Measurements from ENCODE around the gene IL6.
"Not testable (repeated sequence)": the region's sequence is repeated elsewhere in the genome, so short reads cannot be mapped to it uniquely, and the experiment has no call there.

IL6 gene

DNA sequence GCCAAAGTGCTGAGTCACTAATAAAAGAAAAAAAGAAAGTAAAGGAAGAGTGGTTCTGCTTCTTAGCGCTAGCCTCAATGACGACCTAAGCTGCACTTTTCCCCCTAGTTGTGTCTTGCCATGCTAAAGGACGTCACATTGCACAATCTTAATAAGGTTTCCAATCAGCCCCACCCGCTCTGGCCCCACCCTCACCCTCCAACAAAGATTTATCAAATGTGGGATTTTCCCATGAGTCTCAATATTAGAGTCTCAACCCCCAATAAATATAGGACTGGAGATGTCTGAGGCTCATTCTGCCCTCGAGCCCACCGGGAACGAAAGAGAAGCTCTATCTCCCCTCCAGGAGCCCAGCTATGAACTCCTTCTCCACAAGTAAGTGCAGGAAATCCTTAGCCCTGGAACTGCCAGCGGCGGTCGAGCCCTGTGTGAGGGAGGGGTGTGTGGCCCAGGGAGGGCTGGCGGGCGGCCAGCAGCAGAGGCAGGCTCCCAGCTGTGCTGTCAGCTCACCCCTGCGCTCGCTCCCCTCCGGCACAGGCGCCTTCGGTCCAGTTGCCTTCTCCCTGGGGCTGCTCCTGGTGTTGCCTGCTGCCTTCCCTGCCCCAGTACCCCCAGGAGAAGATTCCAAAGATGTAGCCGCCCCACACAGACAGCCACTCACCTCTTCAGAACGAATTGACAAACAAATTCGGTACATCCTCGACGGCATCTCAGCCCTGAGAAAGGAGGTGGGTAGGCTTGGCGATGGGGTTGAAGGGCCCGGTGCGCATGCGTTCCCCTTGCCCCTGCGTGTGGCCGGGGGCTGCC is at the start of gene IL6:
Gene IL6, plus strand, starts transcription at position 294 of the 807 bp plus-strand sequence. Its CDS starts 63 bp downstream, at position 357.
- no peak for DNase-seq

DNA sequence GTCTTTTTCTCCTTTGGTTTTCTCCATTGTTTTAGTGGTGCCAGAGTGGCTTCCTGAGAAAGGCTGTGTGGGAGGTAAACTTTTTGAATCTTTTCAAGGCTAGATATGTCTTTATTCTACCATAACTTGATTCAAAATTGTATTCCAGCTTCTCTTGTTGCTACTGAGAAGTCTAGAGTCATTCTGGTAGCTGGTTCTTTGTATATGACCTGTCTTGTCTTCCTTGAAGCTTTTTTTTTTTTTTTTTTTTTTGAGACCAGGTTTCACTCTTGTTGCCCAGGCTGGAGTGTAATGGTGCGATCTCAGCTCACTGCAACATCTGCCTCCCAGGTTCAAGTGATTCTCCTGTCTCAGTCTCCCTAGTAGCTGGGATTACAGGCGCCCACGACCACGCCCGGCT is 49.7 kb upstream of the IL6 start:
- not testable (repeated sequence) for DNase-seq

DNA sequence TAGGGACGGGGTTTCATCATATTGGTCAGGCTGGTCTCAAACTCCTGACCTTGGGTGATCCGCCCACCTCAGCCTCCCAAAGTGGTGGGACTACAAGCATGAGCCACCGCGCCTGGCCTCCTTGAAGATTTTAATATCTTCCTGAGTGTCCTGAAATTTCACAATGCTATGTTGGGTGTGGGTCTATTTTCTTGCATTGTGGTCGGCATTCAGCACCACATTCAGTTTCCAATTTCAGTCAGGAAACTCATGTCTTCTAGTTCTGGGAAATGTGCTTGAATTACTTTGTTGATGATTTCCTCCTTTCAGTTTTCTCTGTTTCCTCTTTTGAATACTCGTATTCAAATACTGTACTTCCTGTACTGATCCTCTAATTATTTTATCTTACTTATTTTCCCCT is 49.3 kb upstream of the IL6 start:
- DNase-seq = no peak

DNA sequence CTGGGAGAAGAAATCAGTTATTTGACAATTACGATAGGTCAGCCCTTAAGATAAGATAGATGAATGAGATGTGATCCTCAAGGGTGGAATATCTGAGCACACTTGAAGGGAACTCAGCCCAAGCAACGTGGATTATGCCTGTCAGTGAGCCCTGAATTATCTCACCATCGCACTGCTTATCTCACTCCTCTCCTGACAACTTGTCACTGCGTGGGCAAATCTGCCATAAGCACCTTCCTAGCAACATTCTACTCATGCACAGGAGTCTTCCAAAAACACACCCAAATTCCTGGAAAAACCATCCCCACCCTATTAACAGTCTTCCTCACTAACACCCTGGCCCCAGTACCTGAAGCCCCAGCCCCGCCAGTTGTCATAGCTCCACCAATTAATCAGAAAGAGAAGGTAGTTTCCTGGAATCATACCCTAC is 46.5 kb upstream of the IL6 start:
- no peak for DNase-seq

DNA sequence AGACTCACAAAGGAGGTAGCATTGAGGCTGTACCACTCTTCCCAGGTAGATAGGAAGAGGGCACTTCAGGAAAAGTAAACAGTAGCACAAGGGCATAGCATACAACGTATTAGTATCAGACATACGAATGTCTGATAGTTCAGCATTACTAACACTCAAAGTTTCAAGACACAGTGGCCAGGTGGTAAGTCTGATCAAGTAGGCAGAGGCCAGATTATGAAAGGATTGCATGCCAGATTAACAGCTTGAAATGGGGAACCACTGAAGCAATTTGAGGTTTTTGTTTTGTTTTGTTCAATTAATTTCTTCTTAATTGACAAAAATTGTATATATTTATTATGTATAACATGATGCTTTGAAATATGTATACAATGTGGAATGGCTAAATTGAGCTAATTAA is 45.7 kb upstream of the IL6 start:
- DNase-seq = no peak

DNA sequence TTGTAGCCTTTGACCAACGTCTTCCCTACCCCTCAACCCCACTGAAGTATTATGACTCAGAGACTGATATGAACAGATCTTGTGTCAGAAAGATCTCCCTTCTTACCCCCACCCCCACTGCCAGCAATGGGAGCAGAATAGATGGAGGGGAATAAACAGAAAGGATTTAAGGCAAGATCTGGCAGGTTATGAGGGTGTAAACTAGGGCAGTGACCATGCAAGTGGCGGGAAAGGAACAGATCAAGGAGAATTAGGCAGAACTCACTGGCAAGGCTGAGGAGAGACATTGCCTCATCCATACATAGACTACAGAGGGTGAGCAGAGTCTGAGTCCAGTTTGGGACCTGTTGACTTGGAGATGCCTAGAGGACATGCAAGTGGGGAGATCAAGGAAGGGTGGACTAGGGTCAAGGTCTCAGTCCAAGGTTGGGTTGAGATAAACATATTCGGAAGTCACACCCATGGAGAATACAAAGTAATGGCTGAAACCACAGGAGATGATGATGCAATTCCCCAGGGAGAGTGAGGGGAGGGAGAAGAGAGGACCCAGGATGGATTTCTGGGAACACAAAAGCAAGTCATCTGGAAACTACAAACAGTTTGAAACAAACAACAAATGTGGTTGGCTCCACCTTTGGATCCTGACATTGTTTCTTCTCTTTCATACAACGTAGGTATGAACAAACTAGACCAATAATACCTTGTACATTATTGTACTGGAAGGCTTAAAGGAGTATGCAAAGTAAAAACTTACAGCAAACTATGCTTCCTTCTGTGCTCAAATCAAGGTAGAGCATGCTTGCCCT is 44.9 kb upstream of the IL6 start:
- no peak for DNase-seq

DNA sequence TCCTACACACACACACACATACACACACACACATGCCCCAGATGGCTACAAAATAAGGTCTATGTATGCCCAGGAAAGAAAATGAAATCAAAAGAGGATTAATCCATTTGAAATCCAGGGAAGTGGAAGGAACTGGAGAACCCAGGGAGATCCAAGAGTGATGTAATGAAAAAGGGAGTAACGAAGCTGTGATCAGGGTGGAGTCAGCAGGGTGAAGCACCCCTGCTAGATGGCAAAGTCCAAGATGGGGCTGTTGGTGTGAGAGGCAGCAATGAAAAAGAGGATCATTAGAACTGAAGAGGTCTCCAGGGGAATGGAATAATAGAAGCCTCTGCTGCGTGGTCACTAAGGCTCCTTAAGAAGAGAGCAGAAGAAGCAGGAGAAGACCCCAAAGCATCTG is 43.6 kb upstream of the IL6 start:
- no peak for DNase-seq

DNA sequence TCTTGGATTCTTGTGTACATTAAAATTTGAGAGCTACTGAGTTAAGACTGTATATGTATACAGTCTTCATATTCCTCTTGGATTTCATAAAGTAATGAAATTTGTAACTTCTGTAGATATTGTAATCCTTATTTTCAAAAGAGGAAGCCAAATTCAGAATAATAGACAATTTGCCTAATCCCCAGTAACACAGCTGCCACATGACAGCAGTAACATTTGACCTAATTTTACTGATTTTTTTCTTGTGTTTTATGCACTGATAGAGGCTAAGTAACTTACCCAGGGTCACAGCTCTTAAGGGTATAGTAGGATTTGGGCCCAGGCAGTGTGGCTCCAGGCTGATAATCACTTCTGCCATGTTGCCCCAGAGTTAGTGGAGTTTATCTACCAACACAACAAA is 40.4 kb upstream of the IL6 start:
- no peak for DNase-seq

DNA sequence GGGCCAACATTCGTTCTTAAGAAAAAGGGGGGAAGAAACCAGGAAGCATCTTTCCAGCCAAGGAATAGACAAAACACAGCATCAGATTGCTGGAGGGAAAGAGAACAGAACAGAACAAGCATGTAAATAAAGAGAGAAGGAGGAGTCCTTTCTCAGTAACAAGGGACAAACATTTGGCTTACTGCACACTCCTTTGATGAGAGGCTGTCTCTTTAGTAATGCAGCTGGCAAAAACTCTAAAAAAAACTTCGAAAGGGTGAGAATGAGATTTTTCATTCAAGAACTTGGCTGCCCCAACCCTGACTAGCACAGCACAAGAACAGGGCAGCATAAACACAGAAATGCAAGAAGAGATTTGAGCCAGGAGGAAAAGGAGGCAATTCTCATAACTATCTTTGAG is 38.9 kb upstream of the IL6 start:
- DNase-seq = no peak

DNA sequence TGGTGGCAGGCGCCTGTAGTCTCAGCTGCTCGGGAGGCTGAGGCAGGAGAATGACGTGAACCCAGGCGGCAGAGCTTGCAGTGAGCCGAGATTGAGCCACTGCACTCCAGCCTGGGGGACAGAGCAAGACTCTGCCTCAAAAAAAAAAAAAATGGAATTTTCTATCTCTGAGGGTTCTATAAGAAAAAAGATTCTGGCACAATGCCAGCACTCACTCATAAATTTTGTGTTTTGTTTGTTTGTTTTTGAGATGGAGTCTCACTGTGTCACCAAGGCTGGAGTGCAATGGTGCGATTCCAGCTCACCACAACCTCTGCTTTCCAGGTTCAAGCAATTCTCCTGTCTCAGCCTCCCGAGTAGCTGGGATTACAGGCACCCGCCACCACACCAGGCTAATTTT is 38.1 kb upstream of the IL6 start:
- not testable (repeated sequence) for DNase-seq

DNA sequence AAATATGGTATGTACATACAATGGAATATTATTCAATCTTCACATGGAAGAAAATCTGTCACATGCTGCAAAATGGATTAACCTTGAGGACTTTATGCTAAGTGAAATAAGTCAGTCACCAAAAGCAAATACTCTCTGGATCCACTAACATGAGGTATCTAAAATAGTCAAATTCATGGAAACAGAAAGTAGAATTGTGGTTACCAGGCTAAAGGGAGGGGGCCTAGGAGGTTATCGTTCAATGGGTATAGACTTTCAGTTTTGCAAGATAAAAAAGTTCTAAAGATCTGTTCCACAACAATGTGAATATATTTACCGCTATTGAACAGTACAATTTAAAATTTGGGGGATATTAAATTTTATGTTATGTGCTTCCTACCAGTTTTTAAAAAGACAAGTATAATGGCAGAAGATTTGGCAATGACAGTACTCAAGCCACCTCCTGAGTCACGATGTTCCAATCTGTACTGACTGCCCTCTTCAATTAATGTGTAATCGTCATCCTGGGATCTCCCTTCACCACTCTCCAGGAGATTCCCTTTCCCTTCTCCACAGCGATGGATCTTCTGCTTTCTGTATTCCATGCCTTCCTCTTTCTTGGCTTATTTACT is 32.3 kb upstream of the IL6 start:
- no peak for DNase-seq

DNA sequence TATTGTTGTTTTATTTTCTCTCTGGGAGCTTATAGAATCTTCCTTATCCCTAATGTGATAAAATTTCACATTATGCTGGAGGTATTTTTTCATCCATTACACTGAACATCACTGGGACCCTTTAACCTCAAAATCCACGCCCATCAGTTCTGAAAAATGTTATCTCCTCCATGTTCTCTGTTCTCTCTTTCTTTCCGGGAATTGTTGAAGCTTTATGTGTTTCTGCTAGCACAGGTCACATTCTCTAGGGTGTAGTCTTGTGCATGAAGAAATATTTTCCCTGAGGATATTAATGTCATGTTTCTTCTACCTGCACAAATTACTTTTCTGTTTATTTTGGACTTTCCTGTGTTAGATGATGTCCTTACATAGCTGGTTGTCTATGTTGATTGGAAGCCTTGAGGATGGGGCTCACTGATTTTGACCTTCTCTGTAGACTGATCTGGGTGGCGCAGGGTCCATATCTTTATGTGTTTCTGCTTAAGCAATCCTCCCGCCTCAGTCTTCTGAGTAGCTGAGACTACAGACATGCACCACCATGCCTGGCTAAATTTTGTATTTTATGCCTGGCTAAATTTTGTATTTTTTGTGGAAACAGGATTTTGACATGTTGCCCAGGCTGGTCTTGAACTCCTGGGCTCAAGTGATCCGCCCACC is 31.4 kb upstream of the IL6 start:
- DNase-seq = no peak

DNA sequence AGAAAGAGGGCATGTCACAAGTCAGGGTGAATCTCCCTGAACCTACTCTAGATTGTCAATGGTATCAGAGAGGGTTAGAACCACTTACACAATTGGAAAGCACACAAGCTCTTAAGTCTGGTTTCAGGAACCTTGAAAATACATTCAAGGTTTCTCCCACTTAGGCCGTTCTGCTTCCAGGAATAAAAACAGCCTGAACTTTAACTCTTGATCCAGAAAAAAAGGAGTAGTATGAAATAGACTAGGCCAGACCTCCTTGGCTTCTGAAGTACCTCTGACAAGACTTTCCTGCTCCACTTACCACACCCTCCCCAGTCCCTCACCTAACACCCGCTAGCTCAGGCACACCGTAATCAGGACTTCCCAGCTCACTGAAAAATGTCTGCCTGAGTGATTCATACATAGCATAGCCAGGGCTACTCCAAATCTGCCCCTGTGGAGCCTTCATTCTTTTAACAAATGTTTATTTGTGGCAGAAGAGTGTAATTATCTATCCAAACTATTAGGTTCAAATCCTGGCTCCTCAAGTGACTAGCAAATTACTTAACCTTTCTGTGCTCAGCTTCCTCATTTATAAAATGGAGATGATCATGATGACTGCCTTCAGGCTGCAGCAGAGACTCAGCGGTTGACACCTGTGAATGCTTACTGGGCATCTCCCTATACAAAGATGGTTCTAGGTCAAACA is 30.3 kb upstream of the IL6 start:
- DNase-seq = no peak

DNA sequence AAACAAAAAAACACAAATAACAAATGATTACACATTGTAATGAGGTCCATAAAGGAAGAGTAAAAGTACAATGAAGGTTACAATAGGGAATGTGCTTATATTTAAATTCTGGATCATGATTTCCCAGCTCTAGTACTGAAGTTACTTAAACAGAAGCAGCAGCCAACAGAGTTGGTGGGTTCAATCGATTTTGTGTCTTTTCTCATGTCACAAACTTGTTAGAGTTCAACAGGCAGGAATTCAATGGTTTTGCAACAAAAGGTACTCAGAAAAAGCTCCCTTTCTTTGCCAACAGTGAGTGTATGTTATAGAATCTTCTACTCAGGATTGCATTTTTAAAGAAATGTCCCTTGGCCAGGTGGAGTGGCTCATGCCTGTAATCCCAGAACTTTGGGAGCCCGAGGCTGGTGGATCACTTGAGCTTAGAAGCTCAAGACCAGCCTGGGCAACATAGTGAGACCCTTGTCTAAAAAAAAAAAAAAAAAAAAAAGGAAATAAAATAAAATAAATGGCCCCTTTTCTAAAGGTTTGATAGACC is 29.6 kb upstream of the IL6 start:
- no peak for DNase-seq

DNA sequence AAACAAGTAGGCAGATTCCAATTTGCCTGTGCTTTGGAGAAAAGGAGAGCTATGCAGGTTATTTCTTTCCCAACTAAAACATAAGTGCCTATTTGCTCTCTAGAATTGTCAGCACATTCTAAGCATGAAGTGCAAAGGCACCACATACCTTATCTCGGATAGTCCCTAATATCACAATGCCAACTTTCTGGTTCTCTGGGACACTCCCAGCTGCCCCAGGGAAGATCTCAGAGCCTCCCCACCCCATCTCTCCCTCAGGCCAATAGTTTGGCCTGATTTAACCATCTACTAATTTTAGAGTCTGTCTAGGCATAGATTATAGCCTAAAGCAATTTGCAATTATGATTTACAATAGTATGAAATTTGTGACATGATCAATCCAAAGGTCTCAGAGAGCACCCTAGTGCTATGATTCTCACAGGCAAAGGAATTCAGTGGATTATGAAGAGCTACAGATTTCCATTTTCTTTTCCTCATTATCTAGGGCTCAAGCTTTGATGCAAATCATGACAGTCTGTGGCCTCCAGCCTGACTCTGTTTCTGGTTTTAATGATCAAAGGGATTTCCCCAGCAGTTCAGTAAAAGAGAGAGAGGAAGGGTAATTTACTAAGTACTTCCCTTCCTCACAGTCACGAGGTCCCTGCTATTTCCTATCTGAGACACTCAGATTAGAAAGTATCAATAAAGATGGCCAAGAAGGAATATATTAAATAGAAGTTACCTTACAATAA is 29.0 kb upstream of the IL6 start:
- no peak for DNase-seq

DNA sequence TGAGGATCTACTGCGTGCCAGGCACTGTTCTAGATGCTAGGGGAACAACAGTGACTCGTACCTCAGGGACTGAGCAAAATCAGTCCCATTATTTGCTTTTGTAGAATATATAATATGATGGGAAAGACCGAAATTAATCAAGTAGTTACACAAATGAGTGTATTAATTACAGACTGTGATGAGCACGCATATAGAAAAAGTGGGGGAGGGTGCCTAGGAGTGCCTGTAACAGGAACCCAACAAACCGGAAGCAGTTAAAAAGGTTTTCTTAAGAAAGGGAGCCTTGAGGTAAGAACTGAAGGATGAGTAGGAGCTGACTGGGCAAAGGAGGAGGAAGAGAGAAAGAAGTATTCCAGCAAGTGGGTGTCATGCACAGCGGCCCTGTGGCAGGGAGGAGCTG is 28.2 kb upstream of the IL6 start:
- no peak for DNase-seq

DNA sequence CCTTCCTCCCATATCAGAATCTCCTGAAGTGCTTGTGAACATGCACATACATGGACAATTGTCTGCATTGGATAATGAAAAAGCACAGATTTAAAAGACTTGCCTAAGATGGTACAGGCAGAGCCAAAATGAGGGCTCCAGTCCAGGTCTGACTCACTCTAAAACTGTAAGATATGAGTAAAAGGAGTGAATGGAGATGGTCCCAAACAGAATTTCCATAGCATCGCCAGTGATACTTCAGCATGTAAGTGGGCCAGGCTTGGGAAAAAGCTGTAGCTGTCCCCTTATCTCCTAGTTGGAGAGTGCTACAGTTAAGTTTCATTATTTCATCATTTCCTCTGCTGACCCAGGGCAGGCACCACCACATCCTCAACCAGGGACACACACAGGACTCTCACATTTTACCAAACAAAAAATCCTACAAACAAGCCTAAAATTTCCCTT is 26.4 kb upstream of the IL6 start:
- no peak for DNase-seq

DNA sequence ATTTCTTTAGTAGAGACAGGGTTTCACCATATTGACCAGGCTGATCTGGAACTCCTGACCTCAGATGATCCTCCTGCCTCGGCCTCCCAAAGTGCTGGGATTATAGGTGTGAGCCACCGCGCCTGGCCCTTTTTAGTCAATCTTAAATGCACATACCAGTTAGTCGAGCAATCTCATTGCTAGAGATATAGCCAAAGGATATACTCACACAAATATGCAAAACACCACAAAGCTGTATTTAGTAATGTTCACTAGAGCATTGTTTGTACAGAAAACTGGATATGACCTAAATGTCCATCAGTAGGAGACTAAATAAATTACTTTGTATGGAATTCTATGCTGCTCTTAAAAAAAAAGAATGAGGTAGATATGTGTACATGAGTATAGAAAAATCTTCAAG is 24.5 kb upstream of the IL6 start:
- DNase-seq = no peak

DNA sequence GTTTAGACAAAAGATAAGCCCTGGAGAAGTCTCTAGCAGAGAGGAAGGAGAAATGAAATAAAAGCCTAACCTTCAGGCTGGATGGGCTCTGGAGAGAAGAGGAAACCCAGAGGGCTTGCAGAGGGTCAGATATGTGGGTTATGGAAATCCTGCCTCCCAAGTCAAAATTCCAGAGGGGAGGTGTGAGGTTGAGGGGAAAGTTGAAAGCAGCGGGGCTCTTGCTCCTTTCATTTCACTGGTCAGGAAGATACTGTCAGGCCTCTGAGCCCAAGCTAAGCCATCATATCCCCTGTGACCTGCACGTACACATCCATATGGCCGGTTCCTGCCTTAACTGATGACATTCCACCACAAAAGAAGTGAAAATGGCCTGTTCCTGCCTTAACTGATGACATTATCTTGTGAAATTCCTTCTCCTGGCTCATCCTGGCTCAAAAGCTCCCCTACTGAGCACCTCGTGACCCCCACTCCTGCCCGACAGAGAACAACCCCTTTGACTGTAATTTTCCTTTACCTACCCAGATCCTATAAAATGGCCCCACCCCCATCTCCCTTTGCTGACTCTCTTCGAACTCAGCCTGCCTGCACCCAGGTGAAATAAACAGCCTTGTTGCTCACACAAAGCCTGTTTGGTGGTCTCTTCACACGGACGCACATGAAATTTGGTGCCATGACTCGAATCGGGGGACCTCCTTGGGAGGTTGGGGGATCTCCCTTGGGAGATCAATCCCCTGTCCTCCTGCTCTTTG is 23.7 kb upstream of the IL6 start:
- not testable (repeated sequence) for DNase-seq

DNA sequence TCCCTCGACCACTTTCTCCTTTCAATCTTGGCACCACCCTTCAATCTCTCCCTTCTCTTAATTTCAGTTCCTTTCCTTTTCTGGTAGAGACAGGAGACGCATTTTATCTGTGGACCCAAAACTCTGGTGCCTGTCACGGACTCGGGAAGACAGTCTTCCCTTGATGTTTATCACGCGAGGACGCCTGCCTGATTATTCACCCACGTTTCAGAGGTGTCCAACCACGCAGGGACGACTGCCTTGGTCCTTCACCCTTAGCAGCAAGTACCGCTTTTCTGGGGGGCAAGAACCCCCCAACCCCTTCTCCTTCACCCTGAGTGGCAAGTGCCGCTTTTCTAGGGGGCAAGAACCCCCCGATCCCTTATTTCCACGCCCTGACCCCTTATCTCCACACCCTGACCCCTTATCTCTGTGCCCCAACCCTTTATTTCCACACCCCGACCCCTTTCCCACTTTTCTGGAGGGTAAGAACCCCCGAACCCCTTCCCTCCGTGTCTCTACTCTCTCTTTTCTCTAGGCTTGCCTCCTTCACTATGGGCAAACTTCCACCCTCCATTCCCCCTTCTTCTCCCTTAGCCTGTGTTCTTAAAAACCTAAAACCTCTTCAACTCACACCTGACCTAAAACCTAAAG is 22.9 kb upstream of the IL6 start:
- DNase-seq = not testable (repeated sequence)
